GM18517 (cell line): ENCODE data around the gene SCYL2.
"Not testable (repeated sequence)": the region's sequence is repeated elsewhere in the genome, so short reads cannot be mapped to it uniquely, and the experiment has no call there.

Experiments used
- ATAC-seq: cut with Tn5 transposase; IDR thresholded peaks from one replicate; pipeline ENCODE4 v1.9.1; 2021; ENCODE audit warnings: mild to moderate bottlenecking, moderate library complexity; ENCODE audit not compliant: unreplicated experiment

The SCYL2 gene

DNA sequence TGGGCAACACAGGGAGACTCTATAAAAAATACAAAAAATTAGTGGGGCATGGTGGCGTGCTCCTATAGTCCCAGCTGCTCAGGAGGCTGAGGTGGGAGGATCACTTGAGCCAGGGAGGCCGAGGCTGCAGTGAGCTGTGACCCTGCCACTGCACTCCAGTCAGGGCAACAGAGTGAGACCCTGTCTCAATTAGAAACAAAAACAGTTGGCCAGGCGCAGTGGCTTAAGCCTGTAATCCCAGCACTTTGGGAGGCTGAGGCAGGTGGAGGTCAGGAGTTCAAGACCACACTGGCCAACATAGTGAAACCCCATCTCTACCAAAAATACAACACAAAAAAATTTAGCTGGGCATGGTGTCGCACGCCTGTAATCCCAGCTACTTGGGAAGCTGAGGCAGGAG is 1.9 kb upstream of the SCYL2 start:
- ATAC-seq: not testable (repeated sequence)

DNA sequence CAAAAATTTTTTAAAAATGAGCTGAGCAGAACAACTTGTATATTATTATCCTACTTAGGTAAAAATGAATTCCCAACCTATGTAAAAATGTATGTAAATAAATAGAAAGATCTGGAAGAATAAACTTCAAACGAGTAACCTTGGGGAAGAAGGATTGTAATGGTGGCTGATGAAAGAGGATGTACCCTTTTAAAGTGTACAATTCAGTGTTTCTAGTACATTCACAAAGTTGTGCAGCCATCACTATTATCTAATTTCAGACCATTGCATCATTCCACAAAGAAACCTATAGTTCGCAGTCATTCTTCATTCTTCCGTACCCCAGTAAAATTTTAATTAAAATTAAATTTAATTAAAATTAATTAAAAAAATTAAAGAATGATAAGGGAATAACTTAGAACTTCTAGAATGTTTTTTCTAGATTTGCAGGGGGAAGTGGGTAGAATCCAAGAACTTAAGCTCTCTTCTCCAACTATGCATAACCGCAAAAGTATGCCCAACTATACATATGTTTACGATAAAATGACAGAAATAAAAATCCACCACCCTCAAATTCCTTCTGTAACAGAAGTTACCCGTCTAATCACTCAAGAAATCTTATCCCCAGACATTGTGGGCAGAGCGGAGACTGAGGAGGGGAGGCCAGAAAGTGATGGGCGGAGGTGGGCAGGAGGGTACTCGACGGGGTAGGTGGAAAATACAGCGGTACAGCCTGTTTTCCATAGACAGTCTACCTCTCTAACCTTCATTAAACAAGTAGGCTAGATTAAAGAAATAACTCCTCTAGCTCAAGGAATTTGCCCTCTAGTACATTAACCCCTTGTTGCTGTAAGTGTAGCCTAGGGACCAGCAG is 1.0 kb upstream of the SCYL2 start:
- peak; percentile 23 for ATAC-seq

DNA sequence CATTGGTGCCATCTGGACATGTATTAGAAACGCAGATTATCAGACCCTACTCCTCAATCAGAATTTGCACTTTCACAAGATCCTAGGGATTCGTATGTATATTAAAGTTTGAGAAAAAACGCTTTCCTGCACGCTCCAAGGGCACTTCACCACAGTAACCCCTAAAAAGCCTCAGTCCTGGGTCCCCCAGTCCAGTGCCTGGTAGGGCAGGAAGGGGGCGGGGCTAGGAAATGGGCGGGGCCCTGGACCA is 467 bp upstream of the SCYL2 start:
- ATAC-seq: peak; percentile 86

DNA sequence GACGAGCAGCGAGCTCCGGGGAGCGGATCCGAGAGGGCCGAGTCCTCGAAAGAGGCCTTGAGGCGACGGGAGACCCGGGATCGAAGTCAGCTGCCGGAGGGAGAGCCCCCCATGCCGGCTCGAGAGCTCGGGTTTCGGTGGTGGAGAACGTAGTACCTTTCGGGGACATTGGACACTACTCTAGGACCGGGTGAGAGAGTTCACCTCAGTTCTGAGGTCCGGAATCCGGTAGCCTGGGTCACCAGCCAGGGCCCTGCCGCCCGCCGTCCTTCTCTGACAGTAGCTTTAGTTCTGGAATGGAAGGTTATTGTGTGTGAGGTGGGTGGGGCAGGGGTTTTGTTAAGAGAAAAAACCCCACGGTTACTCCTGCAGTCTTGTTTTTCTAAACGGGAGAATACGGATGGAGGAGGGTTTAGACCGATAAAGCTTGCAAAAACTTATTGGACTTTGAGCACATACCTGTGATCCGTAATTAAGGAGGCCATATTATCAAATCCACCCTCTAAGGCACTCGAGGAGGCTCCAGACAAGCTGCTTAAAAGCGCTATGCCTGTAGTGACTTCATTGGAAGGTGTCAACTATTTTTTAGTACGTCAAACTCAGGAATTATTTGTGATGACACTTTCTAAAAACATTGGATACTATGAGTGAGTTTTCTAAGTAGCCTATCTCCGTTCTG is 765 bp downstream of the SCYL2 start:
- peak; percentile 12 for ATAC-seq

DNA sequence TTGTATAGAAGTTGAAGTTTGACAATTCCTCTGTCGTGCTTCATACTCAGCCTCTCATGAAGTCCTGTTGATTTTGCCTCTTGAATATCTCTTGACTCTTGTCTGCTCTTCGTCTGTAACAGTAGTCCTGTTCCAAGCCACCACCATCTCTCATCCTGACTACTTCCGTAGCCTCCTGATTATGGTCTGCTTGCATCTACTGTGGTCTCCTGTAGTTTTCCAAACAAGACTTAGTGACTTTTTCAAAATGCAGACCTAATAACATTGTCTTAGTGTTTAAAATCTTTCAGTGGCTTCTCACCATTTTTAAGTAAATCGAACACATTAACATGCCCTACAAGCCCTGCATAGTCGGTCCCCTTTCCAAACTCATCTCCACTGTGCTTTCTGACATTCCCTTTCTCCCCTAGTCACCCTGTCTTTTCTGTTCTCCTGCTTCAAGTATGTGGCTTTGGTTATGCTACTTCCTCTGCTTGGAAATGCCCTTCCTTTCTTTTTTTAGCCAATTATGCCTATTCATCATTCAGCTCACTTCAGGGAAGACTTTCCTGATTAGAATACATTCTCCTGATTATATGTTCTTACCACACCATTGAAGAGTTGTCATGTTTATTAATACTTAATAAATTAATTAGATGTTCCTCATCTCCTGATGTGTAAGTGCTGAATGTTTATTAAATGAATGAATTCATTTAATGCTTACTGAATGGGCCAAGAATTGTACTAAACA is 2.0 kb downstream of the SCYL2 start:
- no peak for ATAC-seq

DNA sequence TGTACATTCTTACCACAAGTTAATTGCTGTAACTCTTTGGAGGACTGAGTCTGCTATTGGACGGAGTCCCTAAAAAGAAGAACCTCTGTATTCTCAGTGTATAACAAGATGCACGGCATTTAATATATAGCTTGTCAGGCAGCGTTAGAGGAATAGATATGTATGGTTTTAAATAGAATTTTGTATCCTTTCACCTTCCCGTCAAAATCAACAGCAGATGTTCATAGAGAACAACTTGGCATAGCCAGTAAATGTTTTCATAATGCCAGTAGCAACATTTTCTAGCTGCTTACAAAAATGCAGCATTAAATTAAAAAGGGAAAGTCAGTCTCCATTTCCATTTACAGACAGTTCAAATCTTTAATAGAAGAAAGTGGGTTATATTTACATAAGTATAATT is 6.8 kb downstream of the SCYL2 start:
- no peak for ATAC-seq

DNA sequence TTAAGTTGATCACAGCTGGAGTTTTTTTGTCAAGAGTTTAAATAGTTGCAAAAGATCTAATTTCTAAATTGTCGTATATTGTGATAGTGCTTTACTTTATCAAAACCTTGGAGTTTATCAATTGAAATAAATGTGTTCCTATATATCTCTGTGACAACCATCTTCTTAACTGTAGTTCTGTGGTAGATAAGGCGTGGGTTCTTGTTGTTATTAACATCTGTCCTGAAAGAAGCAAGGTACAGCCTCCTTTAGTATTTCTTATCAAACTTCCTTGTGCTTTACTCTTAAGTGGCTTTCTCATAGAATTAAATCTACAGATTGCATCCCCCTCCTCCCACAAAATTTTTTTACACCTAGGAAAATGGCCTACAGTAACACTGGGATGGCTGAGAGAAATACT is 7.3 kb downstream of the SCYL2 start:
- ATAC-seq: no peak

DNA sequence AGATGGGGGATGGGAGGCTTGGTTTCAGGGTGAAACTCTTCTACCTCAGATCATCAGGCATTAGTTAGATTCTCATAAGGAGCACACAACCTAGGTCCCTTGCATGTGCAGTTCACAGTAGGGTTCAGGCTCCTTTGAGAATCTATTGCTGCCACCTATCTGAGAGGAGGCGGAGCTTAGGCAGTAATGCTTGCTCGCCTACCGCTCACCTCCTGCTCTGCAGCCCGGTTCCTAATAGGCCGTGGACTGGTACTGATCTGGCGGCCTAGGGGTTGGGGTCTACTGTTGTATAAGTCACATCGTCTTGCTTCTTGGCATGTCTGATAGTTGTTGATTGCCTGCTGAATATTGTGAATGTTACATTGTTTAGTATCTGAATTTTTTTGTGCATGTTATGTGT is 12.2 kb downstream of the SCYL2 start:
- no peak for ATAC-seq

DNA sequence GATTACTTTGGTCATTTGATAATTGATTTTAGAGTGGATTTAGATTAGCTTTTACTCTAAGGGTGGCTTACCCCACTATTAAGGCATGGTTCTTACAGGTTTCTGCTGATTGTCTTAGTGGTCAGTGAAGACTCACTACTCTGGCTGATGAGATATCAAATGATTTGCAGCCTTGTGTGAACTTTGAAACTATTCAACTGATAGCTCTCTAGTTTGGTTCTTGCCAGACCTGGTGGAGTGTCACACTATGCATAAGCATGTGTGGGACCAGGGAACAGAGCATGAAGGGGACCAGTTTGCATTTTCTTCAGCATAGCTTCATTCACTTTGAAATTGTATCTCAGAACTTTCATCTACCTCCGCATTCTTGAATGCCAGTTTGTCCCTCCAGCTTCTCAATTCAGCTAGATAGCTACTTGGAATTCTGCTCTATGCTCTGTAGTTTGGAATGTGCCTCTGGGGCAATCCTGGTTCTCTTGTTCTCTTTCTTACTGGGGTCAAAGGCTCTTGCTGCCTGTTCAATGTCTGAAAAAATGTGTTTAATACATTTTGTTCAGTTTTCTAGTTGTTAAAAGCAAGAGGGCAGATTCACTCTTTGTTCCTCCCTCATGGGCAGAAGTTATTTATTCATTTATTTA is 12.7 kb downstream of the SCYL2 start:
- ATAC-seq: no peak

DNA sequence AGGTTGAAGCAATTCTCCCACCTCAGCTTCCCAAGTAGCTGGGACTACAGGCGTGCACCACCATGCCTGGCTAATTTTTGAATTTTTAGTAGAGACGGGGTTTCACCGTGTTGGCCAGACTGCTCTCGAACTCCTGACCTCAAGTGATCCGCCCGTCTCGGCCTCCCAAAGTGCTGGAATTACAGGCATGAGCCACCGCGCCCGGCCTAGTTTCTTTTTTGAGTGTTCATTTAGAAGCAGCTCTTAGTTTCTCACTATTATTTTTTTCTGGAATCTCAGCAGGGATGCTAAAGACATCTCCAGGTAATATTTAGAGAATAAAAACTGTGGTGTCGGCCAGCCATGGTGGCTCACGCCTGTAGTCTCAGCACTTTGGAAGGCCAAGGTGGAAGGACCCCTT is 17.6 kb downstream of the SCYL2 start:
- not testable (repeated sequence) for ATAC-seq

DNA sequence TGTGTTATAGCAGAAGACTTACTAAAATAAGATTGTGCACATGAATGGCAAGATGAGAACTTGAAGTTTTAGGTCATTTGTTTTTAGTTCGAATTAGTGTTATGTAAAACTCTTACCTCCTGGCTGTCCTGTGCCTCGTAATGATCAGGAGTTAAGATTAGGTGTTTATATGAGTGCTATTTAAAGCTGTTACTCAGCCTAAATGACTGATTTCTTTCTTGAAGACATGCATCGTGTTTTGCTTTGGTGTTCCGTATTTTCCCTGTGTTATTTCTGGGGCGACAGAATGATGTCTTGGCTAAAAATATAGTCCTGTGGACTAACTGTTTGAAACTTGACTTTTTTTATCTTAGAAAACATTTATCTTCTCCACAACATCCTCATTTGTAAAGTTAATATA is 22.1 kb downstream of the SCYL2 start:
- no peak for ATAC-seq

DNA sequence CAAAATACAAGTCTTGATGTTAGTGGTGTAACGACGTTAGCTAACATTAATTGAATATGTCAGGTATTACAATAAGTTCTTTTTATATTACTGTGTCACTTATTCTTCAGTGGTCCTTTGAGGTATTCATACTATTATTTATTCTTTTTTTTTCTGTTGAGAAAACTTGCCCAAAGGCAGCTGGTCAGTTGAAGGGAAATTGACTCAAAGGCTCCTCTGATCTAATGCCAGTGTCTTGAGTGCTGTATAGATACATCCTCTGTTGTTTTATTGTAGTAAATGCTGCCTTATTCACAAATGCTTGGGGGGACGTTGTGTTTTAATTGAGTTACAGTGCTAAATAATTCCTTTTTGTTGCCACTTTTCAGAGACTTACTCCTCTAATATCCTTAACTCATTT is 23.0 kb downstream of the SCYL2 start:
- no peak for ATAC-seq

DNA sequence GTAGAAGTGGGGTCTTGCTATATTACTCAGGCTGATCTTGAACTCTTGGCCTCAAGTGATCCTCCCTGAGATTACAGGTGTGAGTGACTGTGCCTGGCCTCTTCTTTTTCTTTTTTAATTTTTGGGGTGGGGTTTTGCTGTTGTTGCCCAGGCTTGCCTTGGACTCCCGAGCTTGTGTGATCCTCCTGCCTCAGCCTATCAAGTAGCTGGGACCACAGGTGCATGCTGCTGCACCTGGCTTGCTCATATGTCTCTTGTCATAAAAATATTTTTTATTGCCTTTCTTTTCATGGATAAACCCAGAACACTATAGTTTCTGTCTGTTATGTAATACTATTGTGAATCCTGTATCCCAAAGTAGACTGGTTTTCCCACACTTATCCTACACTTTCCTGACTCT is 26.0 kb downstream of the SCYL2 start:
- no peak for ATAC-seq

DNA sequence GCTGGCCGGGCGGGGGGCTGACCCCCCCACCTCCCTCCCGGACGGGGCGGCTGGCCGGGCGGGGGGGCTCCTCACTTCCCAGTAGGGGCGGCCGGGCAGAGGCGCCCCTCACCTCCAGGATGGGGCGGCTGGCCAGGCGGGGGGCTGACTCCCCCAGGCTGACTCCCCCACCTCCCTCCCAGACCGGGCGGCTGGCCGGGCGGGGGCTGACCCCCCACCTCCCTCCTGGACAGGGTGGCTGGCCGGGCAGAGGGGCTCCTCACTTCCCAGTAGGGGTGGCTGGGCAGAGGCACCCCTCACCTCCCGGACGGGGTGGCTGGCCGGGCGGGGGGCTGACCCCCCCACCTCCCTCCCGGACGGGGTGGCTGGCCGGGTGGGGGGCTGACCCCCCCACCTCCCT is 27.4 kb downstream of the SCYL2 start:
- not testable (repeated sequence) for ATAC-seq

DNA sequence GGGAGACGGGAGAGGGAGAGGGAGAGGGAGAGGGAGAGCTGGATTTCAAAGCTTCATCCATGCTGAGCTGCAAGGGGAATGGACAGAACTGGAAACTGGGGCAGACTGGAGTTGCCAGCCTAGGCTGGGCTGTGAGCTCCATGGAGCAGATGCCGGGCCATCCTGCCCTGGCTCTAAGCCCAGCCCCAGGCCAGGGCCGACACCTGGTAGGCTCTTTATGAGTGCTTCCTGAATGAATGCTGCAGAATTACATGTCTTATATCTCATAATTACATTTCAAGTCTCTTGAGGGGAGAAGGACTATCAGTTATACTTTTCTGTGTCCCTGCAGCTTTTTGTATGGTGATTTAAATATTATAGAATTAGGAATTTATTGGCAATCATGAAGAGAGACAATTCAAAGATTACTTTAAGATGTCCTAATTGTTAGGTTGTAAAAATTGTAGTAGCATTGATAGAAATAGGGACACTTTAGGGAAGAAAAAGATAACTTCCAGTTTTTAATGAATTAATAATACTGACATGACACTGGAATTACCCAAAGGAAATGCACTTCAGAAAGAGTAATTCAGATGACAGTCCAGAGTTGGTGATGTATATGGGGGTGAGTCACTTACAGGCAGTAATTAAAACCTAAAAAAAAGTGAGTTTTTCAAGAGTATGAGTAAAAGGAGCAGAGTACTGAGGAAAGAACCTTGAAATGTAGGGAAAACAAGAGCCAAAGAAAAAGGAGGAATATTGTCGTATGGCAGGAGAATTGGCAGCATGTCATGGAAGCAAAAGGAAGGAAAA is 29.0 kb downstream of the SCYL2 start:
- ATAC-seq: no peak

DNA sequence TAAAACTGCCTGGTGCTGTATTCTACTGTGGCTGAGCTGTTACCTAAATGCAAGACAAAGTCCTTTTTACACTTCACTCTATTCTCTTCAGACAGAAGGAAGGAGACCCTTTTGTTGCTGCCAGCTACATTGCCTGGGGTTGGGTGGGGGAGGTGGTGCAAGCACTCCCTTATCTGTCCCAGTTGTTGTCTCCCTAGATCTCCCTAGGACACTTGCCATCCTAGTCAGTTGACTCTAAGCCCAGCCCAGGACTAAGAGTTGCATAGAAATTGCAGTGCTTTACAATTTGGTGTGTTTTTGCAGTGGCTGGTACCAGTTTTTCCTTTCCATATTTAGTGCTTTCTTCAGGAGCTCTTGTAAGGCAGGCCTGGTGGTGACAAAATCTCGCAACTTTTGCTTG is 35.1 kb downstream of the SCYL2 start:
- ATAC-seq: no peak

DNA sequence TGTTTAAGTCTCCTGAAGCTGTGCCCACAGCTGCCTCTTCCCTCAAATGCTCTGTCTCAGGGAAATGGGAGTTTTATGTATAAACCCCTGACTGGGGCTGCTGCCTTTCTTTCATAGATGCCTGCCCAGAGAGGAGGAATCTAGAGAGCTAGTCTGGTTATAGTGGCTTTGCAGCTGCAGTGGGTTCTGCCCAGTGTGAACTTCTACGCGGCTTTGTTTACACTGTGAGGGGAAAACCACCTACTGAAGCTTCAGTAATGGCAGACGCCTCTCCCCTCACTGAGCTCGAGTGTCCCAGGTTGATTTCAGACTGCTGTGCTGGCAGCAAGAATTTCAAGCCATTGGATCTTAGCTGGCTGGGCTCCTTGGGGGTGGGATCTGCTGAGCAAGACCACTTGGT is 36.9 kb downstream of the SCYL2 start:
- no peak for ATAC-seq

DNA sequence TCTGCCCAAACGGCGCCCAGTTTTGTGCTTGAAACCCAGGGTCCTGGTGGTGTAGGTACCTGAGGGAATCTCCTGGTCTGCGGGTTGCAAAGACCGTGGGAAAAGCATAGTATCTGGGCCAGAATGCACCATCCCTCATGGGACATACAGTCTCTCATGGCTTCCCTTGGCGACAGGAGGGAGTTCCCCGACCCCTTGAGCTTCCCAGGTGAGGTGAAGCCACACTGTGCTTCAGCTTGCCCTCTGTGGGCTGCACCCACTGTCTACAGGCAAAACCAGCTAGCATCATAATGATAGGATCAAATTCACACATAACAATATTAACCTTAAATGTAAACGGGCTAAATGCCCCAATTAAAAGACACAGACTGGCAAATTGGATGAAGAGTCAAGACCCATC is 37.4 kb downstream of the SCYL2 start:
- not testable (repeated sequence) for ATAC-seq

DNA sequence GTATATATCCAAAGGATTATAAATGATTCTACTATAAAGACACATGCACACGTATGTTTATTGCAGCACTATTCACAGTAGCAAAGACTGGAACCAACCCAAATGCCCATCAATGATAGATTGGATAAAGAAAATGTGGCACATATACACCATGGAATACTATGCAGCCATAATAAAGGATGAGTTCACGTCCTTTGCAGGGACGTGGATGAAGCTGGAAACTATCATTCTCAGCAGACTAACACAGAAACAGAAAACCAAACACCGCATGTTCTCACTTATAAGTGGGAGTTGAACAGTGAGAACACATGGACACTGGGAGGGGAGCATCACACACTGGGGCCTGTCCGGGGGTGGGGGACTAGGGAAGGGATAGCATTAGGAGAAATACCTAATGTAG is 41.2 kb downstream of the SCYL2 start:
- ATAC-seq: not testable (repeated sequence)

DNA sequence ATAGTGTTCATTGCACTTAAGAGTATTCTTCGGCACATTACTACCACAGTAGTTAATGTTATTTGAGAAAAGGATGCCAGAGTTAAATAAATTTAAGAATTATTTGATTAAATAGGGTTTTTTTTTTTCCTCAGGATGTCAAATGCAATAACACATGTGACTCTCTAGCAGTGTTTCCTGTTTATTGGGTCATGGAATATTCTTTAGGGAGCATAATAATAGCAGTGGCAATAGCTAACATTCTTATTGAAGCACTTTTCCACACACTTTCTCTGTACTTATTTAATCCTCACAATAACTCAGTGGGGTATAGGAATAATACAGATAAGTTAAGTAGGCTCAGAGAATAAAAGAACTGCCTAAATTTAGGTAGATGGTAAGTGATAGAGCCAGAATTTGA is 44.3 kb downstream of the SCYL2 start:
- ATAC-seq: no peak

DNA sequence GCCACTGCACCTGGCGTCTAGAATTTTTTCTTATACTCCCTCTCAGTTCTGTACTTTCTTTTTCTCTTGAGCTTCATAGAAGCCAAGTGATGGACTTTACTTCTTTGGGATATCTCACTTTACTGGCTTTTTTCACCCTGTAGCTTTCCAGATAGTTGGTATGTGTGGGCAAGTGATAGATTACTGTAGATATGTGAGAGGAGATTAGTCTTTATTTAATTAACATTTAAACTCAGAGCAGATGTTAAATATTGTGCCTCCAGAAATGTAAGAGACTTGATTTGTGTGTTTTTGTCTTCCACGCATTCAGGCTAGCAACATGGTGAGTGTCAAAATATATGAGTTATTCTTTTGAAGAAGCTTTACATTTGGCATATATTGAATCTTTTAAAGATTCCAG is 50.4 kb downstream of the SCYL2 start:
- ATAC-seq: no peak
